CD4-positive, alpha-beta T cell treated with Interleukin-4 for 1 hour (primary cell): ENCODE data around the gene LMTK3.
"Not testable (repeated sequence)": the region's sequence is repeated elsewhere in the genome, so short reads cannot be mapped to it uniquely, and the experiment has no call there.

Experiments
- DNase-seq, 2 donors: peaks; one replicate each; pipeline ENCODE4 v3.0.0-alpha.2; 2020 to 2022

Gene LMTK3

GRCh38 chr19:48502350-48503018, 9.2 kb downstream of the LMTK3 start:
- DNase-seq, result no peak

- DNase-seq, result peak; percentile 84 to 86
Measured at GRCh38 chr19:48501494-48502349, 9.9 kb downstream of the LMTK3 start.

DNA sequence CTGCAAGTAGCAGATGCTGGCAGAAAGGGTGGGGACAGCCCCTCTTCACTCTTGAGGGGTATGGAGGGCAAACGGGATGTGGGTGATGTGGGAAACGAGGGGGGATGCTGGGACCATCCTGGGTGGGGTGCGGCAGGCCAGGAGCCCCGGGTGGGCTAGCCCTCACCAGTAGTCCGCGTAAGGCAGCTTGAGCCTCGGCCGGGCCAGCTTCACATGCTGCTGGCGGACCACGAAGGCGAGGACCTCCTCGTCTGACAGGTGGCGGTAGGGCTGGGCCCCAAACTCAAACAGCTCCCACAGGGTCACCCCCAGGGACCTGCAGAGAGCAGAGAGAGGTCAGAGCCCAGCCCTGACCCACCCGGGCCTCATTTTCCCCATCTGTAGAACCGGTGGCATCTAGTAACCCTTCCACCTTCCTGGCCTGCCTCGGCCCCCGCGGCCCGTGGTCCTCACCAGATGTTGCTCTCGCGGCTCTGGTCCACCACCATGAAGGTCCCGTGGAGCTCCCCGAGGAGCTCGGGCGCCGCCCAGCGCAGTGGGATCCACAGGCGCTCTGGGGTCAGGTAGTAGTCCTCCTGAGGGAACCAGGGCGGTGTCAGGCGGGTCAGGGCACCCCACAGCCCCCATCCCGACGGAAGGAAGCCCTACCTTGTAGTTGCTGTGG, 10.7 kb downstream of the LMTK3 start:
- no peak for DNase-seq

- no peak for DNase-seq
Measured at GRCh38 chr19:48499316-48500090, 12.1 kb downstream of the LMTK3 start.

DNA sequence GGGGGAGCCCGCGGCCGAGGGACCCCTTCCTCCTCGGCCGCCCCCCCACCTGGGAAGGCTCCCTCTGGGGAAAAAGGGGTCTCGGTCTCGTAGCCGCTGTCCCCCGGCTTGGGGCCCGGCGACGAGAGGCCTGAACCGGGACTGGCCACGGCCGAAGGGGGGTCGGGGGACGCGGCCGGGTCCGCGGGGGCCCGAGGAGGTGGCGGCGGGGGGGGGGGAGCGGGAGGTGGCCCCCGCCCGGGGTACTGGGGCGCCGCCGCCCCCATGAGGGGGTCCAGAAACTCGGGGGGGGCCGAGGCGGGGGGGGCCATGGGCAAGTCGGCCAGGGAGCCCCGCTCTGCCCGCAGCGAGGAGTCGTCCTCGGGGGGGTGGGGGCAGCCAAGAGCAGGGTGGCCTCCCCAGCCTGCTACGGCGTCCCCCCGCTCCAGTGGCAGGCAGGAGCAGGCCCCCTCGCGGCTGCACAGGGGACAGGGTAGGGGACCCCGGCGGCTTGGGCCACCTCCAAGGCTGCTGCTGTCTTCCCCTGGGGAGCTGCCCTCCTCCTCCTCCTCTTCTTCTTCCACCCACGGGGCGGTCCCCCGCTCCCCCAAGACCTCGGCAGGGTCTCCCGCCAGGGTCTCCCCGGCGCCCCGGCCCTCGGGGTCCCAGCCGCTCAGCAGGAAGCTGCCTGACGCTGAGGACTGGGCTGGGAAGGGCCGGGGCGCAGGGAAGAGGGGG, 12.9 kb downstream of the LMTK3 start:
- no peak for DNase-seq

GRCh38 chr19:48497728-48498594, 13.7 kb downstream of the LMTK3 start:
- no peak for DNase-seq

DNA sequence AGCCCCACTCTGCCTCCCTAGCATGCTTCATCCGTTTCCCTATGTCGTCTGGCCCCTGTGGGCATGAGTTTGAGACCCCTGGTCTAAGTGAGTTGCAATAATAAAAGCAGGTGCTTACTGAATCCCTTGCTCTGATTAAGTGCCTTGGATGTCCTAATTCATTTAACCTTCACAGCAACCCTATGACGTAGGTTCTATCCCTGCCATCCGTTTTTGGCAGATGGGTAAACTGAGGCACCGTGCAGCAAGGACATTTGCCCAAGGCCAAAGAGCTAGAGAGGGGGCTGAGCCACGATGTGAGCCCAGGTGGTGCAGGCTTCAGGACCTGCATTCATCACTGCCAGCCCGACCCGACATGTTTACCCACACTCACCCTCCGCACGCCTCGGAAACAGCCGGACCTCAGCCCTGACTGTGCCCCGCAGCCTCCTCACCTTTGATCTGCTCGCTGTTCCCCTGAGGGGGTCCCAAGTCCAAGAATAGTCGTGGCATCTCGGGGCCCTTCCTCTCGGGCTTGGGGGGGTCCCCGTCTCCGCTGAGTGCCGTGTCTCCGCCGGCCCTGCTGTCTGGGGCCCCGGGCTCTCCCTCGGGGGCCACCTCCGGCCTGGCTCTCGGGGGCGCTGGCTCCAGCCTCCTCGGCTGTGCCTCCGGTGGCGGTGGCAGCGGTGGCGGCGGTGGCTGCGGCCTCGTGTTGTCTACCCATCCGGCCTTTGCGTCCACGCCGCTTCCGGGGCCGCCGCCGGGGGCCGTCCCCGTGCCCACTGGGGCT, 14.5 kb downstream of the LMTK3 start:
- no peak for DNase-seq

DNA sequence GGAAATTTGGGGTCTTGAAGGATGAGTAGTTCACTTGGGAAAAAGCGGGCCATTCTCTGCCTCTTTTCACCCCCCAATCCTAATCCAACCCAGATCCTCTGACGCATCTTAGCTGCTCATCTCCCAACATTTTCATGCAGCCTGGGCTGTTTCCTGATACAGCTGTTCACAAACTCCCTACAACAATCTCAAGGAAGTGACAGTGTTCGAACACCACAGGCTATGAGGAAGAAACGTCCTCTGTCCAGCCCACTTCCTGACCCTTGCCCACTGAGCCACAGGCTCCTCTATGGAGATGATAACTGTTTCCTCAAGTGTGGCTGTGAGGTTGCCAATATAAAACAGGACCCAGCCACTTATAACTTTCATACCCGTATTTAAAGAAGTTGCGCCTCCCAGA, 16.2 kb downstream of the LMTK3 start:
- no peak for DNase-seq

GRCh38 chr19:48493718-48494401, 17.8 kb downstream of the LMTK3 start:
- no peak for DNase-seq

DNA sequence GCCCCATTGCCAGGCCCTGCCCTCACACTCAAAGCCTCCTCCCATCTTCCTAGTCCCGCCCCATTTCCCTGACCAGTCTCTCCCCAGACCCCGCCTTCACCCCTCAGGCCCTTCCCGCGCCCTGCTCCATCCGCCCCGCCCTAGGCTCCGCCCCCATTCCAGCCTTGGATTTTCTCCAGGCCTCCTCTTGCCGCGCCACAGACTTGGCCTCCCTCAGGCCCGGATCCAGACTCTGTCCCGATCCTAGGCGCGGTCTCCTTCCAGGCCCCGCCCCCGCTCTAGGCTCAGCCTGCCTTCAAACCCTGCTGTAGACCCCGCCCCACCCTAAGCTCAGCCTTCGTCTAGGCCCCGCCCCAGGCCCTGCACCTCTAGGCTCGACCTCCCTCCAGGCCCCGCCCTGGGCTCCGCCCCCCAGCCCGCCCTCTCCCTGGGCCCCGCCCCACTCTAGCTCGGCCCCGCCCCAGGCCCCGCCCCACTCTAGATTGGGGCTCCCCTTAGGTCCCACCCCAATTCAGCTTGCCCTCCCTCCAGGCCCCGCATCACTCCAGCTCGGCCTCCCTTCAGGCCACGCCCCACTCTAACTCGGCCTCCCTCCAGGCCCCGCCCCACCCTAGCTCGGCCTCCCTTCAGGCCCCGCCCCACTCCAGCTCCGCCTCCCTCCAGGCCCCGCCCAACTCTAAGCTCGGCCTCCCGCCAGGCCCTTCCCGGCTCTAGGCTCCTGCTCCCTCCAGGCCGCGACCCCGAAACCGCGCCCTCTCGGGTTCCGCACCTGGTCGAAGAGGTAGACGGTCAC, 18.5 kb downstream of the LMTK3 start:
- peak; percentile 87 to 90 for DNase-seq

GRCh38 chr19:48491793-48492123, 19.9 kb downstream of the LMTK3 start:
- DNase-seq, result no peak

GRCh38 chr19:48490981-48491792, 20.4 kb downstream of the LMTK3 start:
- DNase-seq, result peak; percentile 78 to 80

DNA sequence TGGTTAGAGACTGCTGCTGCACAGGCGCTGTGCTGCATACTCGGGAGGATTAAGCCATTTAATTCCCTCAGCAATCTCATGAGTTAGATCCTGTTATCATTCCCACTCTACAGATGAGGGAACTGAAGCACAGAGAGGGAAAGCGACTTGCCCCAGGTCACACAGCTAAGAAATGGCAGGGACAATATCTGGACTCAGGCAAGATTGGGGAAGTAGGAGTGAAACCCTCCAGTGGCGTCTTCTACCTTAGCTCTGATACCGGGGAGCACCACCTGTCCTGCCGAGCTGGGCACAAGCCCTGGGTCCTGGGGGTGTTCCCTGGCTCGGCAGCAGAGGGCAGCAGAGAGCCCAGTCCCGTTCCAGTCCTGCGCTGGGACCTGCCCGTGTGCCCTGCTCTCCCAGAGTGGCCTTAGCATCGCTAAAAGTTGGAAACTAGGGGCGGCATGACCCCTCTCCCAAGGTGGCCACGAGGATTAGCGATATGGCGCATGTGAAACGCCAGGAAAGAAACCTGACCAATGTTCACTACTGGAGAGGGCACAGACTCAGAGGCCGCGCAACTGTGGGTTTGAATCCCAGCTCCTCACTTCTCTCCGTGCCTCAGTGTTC, 21.9 kb downstream of the LMTK3 start:
- peak; percentile 79 to 84 for DNase-seq

DNA sequence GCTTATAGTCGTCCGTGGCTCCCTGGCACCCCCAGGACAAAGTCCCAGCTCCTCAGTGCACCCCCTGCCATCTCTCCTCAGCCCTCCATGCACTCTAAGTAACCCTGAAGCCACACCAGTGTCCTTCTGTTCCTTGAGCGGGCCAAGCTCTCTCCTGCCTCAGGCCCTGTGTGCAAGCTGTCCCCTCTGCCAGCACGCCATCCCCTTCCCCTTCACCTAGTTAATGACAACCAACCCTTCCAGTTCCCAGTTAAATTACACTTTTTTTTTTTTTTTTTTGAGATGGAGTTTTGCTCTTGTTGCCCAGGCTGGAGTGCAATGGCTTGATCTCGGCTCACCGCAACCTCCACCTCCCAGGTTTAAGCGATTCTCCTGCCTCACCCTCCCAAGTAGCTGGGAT, 23.2 kb downstream of the LMTK3 start:
- not testable (repeated sequence) for DNase-seq

DNA sequence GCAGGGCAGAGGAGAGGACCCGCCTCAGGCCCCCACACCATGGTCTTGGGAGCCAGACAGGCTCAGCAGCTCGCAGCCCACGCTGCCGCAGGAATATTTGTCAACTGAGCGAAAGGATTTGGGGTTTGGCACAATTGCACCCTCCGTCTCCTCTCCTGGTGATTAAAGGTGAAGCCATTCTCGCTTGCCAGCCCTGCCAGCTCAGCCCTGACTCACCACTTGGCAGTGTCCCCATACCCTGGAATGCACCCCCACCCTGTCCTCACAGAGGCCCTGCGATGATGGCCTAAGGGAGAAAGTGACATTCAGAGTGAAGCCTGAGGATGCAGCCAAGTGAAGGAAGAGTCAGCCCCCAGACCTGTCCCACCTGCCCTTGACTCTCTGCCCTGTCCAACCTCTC, 23.7 kb downstream of the LMTK3 start:
- DNase-seq, result no peak

DNA sequence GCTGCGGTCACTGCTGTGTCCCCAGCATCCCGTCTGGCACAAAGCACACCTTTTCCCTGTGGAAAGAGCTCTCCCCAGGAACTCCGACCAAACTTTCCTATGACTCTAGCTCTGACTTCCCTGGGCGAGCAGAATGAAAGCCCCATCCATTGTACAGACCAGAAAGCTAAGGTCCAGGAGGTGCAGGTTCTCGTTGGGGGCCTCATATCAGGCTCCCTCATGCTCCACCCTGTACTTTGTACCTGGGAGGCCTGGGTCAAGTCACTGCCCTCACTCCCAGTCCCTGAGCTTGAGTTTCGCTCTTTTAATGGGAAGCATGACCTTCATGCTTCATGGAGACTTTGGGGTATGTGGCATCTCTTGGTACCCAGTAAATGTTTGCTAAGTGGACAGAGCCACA, 24.1 kb downstream of the LMTK3 start:
- DNase-seq, result no peak

GRCh38 chr19:48486706-48487105, 24.9 kb downstream of the LMTK3 start:
- DNase-seq, result not testable (repeated sequence)
